Memory B cell (primary cell): ENCODE results near the gene TAAR9.

Experiments
- ATAC-seq: fragments of 150-1000 bp; cut with Tn5 transposase; 2 replicates; pipeline ENCODE4 v1.10.0; 2021; ENCODE audit warnings: low read depth, mild to moderate bottlenecking, moderate library complexity
- DNase-seq, 2 donors: peaks; one replicate each; pipeline ENCODE4 v3.0.0; 2022; ENCODE audit warnings: low spot score in 2 of 2
- H3K27ac Mint-ChIP-seq: one replicate; pipeline ENCODE4 v1.8.0; 2022; ENCODE audit warnings: mild to moderate bottlenecking, moderate library complexity, mixed read lengths
- H3K27me3 Mint-ChIP-seq: one replicate; pipeline ENCODE4 v1.8.0; 2022; ENCODE audit warnings: mixed read lengths
- H3K36me3 Mint-ChIP-seq: one replicate; pipeline ENCODE4 v1.8.0; 2022; ENCODE audit warnings: mild to moderate bottlenecking, mixed read lengths
- H3K4me1 Mint-ChIP-seq: one replicate; pipeline ENCODE4 v1.8.0; 2022; ENCODE audit warnings: mixed read lengths
- H3K4me3 Mint-ChIP-seq: one replicate; pipeline ENCODE4 v1.8.0; 2022; ENCODE audit warnings: mild to moderate bottlenecking, moderate library complexity, mixed read lengths
- H3K9me3 Mint-ChIP-seq: one replicate; pipeline ENCODE4 v1.8.0; 2022; ENCODE audit warnings: mixed read lengths

Gene TAAR9, protein sequence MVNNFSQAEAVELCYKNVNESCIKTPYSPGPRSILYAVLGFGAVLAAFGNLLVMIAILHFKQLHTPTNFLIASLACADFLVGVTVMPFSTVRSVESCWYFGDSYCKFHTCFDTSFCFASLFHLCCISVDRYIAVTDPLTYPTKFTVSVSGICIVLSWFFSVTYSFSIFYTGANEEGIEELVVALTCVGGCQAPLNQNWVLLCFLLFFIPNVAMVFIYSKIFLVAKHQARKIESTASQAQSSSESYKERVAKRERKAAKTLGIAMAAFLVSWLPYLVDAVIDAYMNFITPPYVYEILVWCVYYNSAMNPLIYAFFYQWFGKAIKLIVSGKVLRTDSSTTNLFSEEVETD

DNA sequence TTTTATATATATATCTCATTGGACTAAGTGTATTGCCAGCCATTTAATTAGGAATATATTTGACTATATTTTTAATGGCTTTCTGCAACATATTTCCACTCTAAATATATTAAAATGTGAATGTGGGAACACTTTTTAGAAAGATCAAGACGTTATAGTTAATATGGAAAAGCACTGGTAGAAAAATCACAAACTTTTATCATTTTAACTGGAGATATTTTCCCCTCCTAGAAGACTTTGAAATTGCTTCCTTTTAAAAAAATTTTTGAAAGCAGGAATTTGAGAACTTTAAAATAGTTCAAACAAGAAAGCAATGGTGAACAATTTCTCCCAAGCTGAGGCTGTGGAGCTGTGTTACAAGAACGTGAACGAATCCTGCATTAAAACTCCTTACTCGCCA lies at the start of gene TAAR9:
TAAR9 (plus strand) TSS at position 301 of the 400 bp plus-strand sequence; CDS start at position 314, 13 bp downstream.
- H3K36me3 Mint-ChIP-seq, result no peaks in the 10 kb centered on the region
- DNase-seq, result no peak
- H3K27me3 Mint-ChIP-seq, result peaks cover 10% of the 10 kb centered on the region
- H3K4me3 Mint-ChIP-seq, result no peak within 1 kb of the TSS
- ATAC-seq, result no peak
- H3K9me3 Mint-ChIP-seq, result no peaks in the 10 kb centered on the region
- no peaks in the 10 kb centered on the region for H3K4me1 Mint-ChIP-seq
- H3K27ac Mint-ChIP-seq, result no peak within 1 kb of the TSS

GRCh38 chr6:132489376-132489775 lies 48.7 kb upstream of the TAAR9 start:
- no peaks in the 10 kb centered on the region for H3K27me3 Mint-ChIP-seq
- H3K4me1 Mint-ChIP-seq, result peaks cover 38% of the 10 kb centered on the region
- H3K36me3 Mint-ChIP-seq, result peaks cover 19% of the 10 kb centered on the region
- DNase-seq (no peak), ATAC-seq (no peak)
- H3K4me3 Mint-ChIP-seq, result no peak overlapping the region
- H3K9me3 Mint-ChIP-seq, result peaks cover 2% of the 10 kb centered on the region
- H3K27ac Mint-ChIP-seq, result no peak overlapping the region

DNA sequence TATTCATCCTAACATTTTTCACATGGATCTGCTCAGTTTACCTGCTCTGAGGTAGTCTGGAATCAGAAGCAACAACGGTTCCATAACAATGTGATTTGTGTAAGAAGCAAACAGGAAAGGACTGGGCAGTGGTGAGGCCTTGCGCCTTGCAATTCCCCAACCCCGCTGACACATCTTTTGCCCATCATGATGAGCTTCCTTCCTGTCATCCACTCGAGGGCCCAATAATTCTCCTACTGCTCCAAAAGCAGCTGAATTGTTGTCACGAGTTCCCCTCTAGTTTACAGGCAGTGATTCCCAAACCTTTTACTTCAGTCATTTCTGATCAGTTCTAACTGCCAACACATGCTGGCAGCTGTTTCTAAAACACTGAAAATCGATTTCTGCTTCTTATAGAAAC lies 48.1 kb upstream of the TAAR9 start:
- peaks cover 2% of the 10 kb centered on the region for H3K9me3 Mint-ChIP-seq
- no peak overlapping the region for H3K4me3 Mint-ChIP-seq
- ATAC-seq, result peak; percentile 34
- no peak for DNase-seq
- H3K36me3 Mint-ChIP-seq, result peaks cover 24% of the 10 kb centered on the region
- peaks cover 39% of the 10 kb centered on the region for H3K4me1 Mint-ChIP-seq
- no peak overlapping the region for H3K27ac Mint-ChIP-seq
- no peaks in the 10 kb centered on the region for H3K27me3 Mint-ChIP-seq

DNA sequence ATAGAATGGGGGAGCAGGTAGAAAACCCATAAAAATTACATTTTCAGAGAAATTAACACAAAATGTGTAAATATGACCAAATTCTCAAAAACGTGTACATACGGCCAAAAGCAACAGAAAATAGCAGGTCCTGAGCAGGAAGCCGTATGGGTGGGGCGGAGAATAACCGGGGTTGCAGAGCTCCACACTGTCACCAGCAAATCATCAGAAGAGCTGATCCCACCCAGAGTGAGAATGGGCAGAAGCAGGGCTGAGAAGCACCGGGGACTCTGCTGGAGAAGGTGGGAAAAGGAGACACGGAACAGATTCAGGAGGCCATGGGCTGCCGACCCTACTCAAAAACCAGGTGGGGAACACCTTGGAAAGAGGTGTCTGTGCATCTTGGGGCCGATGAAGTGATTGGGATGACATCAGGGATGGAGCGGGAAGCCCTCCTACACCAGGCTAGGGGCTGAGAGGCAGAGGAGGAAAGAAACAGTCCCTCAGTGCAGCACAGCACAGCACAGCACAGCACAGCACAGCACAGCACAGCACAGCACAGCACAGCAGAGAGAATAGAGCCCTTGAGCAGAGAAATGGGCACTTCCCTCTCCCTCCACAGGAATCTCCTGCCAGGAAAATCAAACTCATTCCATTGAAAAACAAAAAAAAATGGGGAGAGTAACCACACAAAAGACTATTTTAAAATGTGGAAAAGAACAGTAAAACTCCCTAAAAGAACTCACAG lies 47.4 kb upstream of the TAAR9 start:
- ATAC-seq, result peak; percentile 75

GRCh38 chr6:132491303-132491702 lies 46.8 kb upstream of the TAAR9 start:
- DNase-seq (no peak), ATAC-seq (no peak)
- H3K27me3 Mint-ChIP-seq, result no peaks in the 10 kb centered on the region
- H3K4me3 Mint-ChIP-seq, result no peak overlapping the region
- peaks cover 38% of the 10 kb centered on the region for H3K4me1 Mint-ChIP-seq
- peaks cover 22% of the 10 kb centered on the region for H3K36me3 Mint-ChIP-seq
- H3K27ac Mint-ChIP-seq, result no peak overlapping the region
- peaks cover 2% of the 10 kb centered on the region for H3K9me3 Mint-ChIP-seq

More for the DNA sequence above, 47.4 kb upstream of the TAAR9 start:
- Mint-ChIP-seq H3K36me3 (peaks cover 24% of the 10 kb centered on the region), H3K27me3 (no peaks in the 10 kb centered on the region), H3K4me3 (no peak overlapping the region), H3K9me3 (peaks cover 2% of the 10 kb centered on the region), H3K4me1 (peaks cover 36% of the 10 kb centered on the region), H3K27ac (no peak overlapping the region)
- no peak for DNase-seq

DNA sequence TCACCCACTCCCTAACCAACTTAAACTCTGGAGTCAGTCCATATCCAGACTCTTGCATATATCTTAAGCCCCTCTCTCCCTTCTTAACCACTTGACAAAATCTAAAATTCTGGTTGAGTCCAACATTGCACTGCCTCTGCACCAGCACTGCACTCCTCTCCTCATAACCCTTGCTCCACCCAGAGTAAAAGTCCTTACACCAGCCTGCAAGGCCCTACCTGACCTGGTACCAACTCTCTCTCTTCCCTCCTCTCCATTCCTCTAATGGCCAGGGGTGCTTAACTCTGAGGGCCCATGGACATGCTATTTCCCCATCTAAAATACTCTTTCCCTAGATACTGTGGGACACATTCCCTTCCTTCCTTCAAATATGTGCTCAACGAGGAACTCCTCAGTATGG lies 46.2 kb upstream of the TAAR9 start:
- Mint-ChIP-seq H3K9me3 (peaks cover 2% of the 10 kb centered on the region), H3K4me1 (peaks cover 41% of the 10 kb centered on the region), H3K27ac (no peak overlapping the region), H3K4me3 (no peak overlapping the region), H3K27me3 (no peaks in the 10 kb centered on the region), H3K36me3 (peaks cover 22% of the 10 kb centered on the region)
- no peak for ATAC-seq
- no peak for DNase-seq

GRCh38 chr6:132494954-132495353 lies 43.1 kb upstream of the TAAR9 start:
- Mint-ChIP-seq H3K27ac (peak overlapping the region; percentile 48), H3K4me1 (peaks cover 41% of the 10 kb centered on the region), H3K9me3 (peaks cover 4% of the 10 kb centered on the region), H3K27me3 (no peaks in the 10 kb centered on the region), H3K4me3 (peak overlapping the region; percentile 48), H3K36me3 (peaks cover 33% of the 10 kb centered on the region)
- ATAC-seq (no peak), DNase-seq (no peak)

GRCh38 chr6:132495604-132496079 lies 42.4 kb upstream of the TAAR9 start:
- Mint-ChIP-seq H3K27me3 (no peaks in the 10 kb centered on the region), H3K4me3 (peak overlapping the region; percentile 48), H3K9me3 (peaks cover 4% of the 10 kb centered on the region), H3K27ac (peak overlapping the region; percentile 48), H3K36me3 (peaks cover 38% of the 10 kb centered on the region), H3K4me1 (peaks cover 47% of the 10 kb centered on the region)
- DNase-seq (no peak), ATAC-seq (peak; percentile 64)

DNA sequence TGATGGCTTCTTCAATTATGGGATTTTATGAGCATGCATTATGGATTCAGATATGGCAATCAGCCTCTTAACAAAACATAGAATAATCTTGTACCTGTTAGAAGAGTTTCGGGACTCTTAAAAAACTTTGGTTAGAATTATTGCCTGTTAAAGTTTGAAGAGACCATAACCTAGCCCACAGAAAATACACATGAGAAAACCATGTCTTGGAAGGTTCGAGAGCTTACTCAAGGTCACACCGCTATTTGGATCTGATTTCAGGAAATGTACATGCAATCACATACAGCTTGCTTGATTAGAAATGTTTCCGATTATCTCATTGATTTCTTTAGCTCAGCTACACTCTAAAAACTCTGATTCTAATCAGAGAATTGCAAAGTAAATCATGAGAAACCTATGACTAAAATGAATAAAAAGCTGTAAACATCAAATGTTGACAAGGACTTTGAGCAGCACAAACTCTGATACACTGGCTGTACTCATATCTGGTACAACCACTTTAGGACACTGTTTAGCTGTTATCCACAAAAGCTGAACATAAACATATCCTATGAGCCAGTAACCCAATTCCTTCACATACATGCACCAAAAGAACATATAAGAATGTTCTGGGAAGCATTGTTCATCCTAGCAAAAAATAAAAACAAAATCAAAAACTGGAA lies 41.4 kb upstream of the TAAR9 start:
- Mint-ChIP-seq H3K27ac (peak overlapping the region; percentile 41), H3K27me3 (no peaks in the 10 kb centered on the region), H3K9me3 (peaks cover 4% of the 10 kb centered on the region), H3K4me1 (peaks cover 56% of the 10 kb centered on the region), H3K36me3 (peaks cover 43% of the 10 kb centered on the region), H3K4me3 (no peak overlapping the region)
- ATAC-seq (no peak), DNase-seq (no peak)

DNA sequence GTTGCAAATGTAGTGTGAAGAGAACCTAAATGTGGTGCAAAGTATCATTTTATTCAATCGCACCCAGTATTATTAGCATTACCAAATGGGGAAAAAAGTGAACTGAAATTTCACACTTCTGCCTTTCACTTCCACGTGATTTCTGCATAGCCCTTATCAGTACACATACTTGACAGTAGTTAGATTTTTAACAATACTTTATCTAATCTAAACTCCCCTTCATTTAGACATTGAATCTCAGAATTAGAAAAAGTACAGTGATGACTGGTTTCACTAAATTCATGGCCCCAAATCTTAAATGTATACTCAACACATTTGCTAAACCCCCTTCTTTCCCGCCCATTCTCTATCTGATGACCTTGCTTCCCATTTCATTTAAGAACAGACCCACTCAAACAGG lies 39.4 kb upstream of the TAAR9 start:
- Mint-ChIP-seq H3K4me3 (peak overlapping the region; percentile 68), H3K36me3 (peaks cover 48% of the 10 kb centered on the region), H3K27ac (peak overlapping the region; percentile 87), H3K27me3 (no peaks in the 10 kb centered on the region), H3K4me1 (peaks cover 55% of the 10 kb centered on the region), H3K9me3 (peaks cover 2% of the 10 kb centered on the region)
- ATAC-seq, result peak; percentile 87
- DNase-seq, result peak in 1 of 2 donors; percentile 25

DNA sequence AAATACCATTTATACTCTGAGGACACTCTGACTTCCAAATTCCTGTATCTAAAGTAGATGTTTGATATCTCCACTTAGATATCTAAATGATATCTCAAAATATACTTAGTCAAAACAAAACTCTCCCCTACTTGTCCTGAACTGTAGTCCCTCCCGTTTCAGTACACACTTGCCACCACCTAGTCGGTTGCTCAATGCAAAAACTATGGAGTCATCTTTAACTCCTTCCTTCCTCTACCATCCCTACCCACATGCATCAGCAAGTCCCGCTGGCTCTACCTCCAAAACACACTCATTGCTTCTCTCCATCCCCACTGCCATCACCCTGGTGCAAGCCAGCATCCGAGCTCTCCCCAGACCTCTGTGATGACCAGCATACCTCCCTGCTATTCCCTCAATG lies 38.3 kb upstream of the TAAR9 start:
- Mint-ChIP-seq H3K27me3 (no peaks in the 10 kb centered on the region), H3K27ac (peak overlapping the region; percentile 87), H3K9me3 (peaks cover 2% of the 10 kb centered on the region), H3K4me1 (peaks cover 57% of the 10 kb centered on the region), H3K4me3 (peak overlapping the region; percentile 78), H3K36me3 (peaks cover 45% of the 10 kb centered on the region)
- DNase-seq, result no peak
- ATAC-seq, result no peak

- Mint-ChIP-seq H3K4me1 (peaks cover 68% of the 10 kb centered on the region), H3K4me3 (peak overlapping the region; percentile 59), H3K9me3 (no peaks in the 10 kb centered on the region), H3K27ac (peak overlapping the region; percentile 70), H3K27me3 (no peaks in the 10 kb centered on the region), H3K36me3 (peaks cover 49% of the 10 kb centered on the region)
- DNase-seq (no peak), ATAC-seq (no peak)
Measured at GRCh38 chr6:132504757-132505156, 33.3 kb upstream of the TAAR9 start.

- ATAC-seq (no peak), DNase-seq (no peak)
- Mint-ChIP-seq H3K4me1 (peaks cover 67% of the 10 kb centered on the region), H3K4me3 (peak overlapping the region; percentile 59), H3K36me3 (peaks cover 46% of the 10 kb centered on the region), H3K27me3 (no peaks in the 10 kb centered on the region), H3K9me3 (no peaks in the 10 kb centered on the region), H3K27ac (peak overlapping the region; percentile 70)
Measured at GRCh38 chr6:132505158-132505557, 32.9 kb upstream of the TAAR9 start.

DNA sequence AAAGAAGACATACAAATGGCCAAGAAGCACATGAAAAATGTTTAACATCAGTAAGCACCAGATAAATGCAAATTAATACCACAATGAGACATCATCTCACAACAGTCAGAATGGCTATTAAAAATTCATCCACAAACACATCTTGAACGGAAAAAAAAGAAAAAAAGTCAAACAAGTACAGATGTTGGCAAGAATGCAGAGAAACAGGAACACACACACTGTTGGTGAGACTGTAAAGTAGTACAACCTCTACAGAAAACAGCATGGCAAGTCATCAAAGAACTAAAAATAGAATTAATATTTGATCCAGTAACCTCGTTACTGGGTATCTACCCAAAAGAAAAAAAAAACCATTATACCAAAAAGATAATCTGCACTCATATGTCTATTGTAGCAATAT lies 31.6 kb upstream of the TAAR9 start:
- Mint-ChIP-seq H3K27me3 (no peaks in the 10 kb centered on the region), H3K4me1 (peaks cover 66% of the 10 kb centered on the region), H3K4me3 (peak overlapping the region; percentile 72), H3K9me3 (no peaks in the 10 kb centered on the region), H3K36me3 (peaks cover 49% of the 10 kb centered on the region), H3K27ac (peak overlapping the region; percentile 70)
- no peak for DNase-seq
- ATAC-seq, result no peak
